ENCODE measurements around the gene GRK1. TPM values are rescaled to one million over a fixed set of nuclear protein-coding genes. Genes with fewer than 3 reads are reported as not detected.

GRK1 gene
- total and polyA plus RNA-seq, 2 of the 8 experiments (the other 6 are each of a cell fraction or from before 2014, with no cell fraction given): 0.12 TPM; not detected in 1

DNA sequence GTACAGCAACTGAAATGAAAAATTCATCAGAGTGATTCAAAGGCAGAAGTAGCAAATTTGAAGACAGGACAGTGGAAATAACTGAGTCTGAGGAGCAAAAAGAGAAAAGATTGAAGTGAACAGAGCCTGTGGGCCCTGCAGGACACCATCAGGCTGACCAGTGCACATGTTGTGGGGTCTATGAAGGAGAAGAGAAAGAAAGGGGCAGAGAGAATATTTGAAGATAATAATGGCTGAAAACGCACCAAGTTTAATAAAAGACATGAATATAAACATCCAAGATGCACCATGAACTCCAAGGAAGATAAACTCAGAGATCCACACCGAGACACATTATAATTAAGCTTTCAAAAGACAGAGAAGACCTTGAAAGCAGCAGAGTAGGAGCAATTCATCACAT lies 24.5 kb upstream of the GRK1 start:
- no peaks in the 10 kb centered on the region for H3K27me3 ChIP-seq (replicated peaks in 1 of 4; ENCODE audit: control insufficient read depth in 3 of 4, extremely low read depth in 1 of 4, insufficient read depth in 3 of 4, low read length in 3 of 4)
- H2BK15ac ChIP-seq (ENCODE audit: low read length): no peak overlapping the region
- H3K23ac ChIP-seq (ENCODE audit: insufficient read length): no peak overlapping the region
- WGBS, 2 experiments (ENCODE audit: extremely low coverage in 1 of 2, insufficient coverage in 1 of 2, insufficient read length in 1 of 2, insufficient replicate concordance in 2 of 2, low coverage in 1 of 2, low lambda C conversion rate in 2 of 2, missing lambda C conversion rate in 1 of 2): 96% methylated on average over 2 of the region's 2 CpGs; no CpG with 5 or more reads in 1 of the 2 experiments
- no peak for DNase-seq (ENCODE audit: low read depth in 1 of 2, low spot score in 2 of 2)
- no peak overlapping the region for H3K27ac ChIP-seq (ENCODE audit: low read depth, low read length)
- H2BK20ac ChIP-seq (ENCODE audit: low read length): no peak overlapping the region
- no peaks in the 10 kb centered on the region for H3K79me2 ChIP-seq (ENCODE audit: control insufficient read depth in 1 of 2, insufficient read depth in 2 of 2, low read length in 2 of 2)
- H3K4ac ChIP-seq (replicated peaks; ENCODE audit: insufficient read length, low read depth, low read length): no peak overlapping the region
- no peak overlapping the region for H3K18ac ChIP-seq (ENCODE audit: extremely low read depth, low read length)
- no peak for TF ChIP-seq JUN (IDR thresholded peaks at IDR 0.05; ENCODE audit: low read depth, low read length)
- no peak for TF ChIP-seq POU5F1 (IDR thresholded peaks at IDR 0.05; ENCODE audit: low read depth, low read length)
- TF ChIP-seq KDM4A (IDR thresholded peaks at IDR 0.05; ENCODE audit: low read depth, low read length, severe bottlenecking): no peak
- TF ChIP-seq SP2 (IDR thresholded peaks at IDR 0.05; ENCODE audit: low read length): no peak
- no peak for TF ChIP-seq SUZ12 (IDR thresholded peaks at IDR 0.05; ENCODE audit: low read length)
- no peak for TF ChIP-seq CBX8 (IDR thresholded peaks at IDR 0.05; ENCODE audit: borderline replicate concordance, low read depth, low read length)
- no peak for TF ChIP-seq NANOG (IDR thresholded peaks at IDR 0.05; ENCODE audit: insufficient read depth, low read depth, low read length, poor library complexity, severe bottlenecking)
- TF ChIP-seq CEBPB (IDR thresholded peaks at IDR 0.05; ENCODE audit: low read depth, low read length): no peak
- H3K4me2 ChIP-seq (ENCODE audit: insufficient read depth in 1 of 2, low read depth in 2 of 2, low read length in 2 of 2): no peak overlapping the region
- H3K23me2 ChIP-seq (ENCODE audit: low read depth, low read length): no peaks in the 10 kb centered on the region
- ChIA-PET POLR2A (ENCODE audit: partially characterized antibody) (interaction anchor here (0.9 kb wide), 1 partner anchor 9 kb away, joined by 3 read pairs; no protein-coding TSS in a partner anchor), CTCF (ENCODE audit: partially characterized antibody) (no interaction called here)
- H3K9ac ChIP-seq (replicated peaks in 1 of 4; ENCODE audit: extremely low read depth in 1 of 4, low read depth in 3 of 4, low read length in 3 of 4): no peak overlapping the region
- no peak overlapping the region for H4K5ac ChIP-seq (ENCODE audit: insufficient read length, low read depth, low read length)
- H4K8ac ChIP-seq (ENCODE audit: extremely low read depth, insufficient read depth, low read length): no peak overlapping the region
- no peak overlapping the region for H2AK5ac ChIP-seq (ENCODE audit: low read depth, low read length)
- no peak overlapping the region for H4K91ac ChIP-seq (replicated peaks; ENCODE audit: insufficient read length, low read length)
- H3K4me3 ChIP-seq (ENCODE audit: extremely low read depth in 1 of 4, insufficient read depth in 2 of 4, low read depth in 3 of 4, low read length in 4 of 4): no peak overlapping the region
- no peak overlapping the region for H3K56ac ChIP-seq (replicated peaks; ENCODE audit: insufficient read length, low read depth, low read length)
- no peak overlapping the region for H2BK120ac ChIP-seq (replicated peaks; ENCODE audit: low read depth, low read length)
- H3K4me1 ChIP-seq (replicated peaks in 1 of 4; ENCODE audit: control insufficient read depth in 3 of 4, insufficient read depth in 4 of 4, low read length in 3 of 4): no peaks in the 10 kb centered on the region
- no peak overlapping the region for H2BK12ac ChIP-seq (ENCODE audit: low read depth, low read length)
- no peaks in the 10 kb centered on the region for H4K20me1 ChIP-seq (replicated peaks in 1 of 2; ENCODE audit: control insufficient read depth in 1 of 2, insufficient read depth in 2 of 2, low read length in 2 of 2)
- H2AFZ ChIP-seq (ENCODE audit: low read length): no peak overlapping the region
- H3K79me1 ChIP-seq (ENCODE audit: low read depth, low read length): no peaks in the 10 kb centered on the region
- H2BK5ac ChIP-seq (ENCODE audit: low read depth, low read length): no peak overlapping the region
- H3K36me3 ChIP-seq (ENCODE audit: control insufficient read depth in 2 of 4, insufficient read depth in 4 of 4, low read length in 3 of 4): peaks cover 10 to 43% (median 28%) of the 10 kb centered on the region in 4 experiments
- H3K14ac ChIP-seq (ENCODE audit: insufficient read length): no peak overlapping the region
- no peak for FAIRE-seq
- H3K9me3 ChIP-seq (ENCODE audit: insufficient read depth in 2 of 2, low read depth in 1 of 2, low read length in 1 of 2): peaks cover 29 to 45% of the 10 kb centered on the region in 2 experiments
